ENCODE data around the gene BCL6B.

DNA sequence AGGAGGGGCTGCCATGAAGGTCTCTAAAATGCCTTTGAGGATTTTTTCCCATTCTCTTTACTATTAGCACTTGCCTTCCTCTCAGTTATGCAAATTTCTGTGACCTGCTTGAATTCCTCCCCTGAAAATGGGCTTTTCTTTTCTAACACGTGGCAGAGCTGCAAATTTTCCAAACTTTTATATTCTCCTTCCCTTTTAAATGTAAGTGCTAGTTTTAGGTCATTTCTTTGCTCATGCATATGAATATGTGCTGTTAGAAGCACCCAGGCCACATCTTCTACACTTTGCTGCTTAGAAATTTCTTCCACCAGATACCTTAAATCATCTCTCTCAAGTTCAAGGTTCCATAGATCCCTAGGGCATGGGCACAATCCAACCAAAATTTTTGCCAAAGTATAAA lies 45.4 kb downstream of the BCL6B start:
- TF ChIP-seq POLR2A (IDR thresholded peaks at IDR 0.05; ENCODE audit: low read depth, low read length) (no peak), CTCF (conservative IDR thresholded peaks at IDR 0.05; ENCODE audit: low read depth, low read length) (no peak), CHD1 (IDR thresholded peaks at IDR 0.05; ENCODE audit: low read depth, low read length) (no peak)
- TF ChIP-seq, protein P1, sequence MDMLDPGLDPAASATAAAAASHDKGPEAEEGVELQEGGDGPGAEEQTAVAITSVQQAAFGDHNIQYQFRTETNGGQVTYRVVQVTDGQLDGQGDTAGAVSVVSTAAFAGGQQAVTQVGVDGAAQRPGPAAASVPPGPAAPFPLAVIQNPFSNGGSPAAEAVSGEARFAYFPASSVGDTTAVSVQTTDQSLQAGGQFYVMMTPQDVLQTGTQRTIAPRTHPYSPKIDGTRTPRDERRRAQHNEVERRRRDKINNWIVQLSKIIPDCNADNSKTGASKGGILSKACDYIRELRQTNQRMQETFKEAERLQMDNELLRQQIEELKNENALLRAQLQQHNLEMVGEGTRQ (IDR thresholded peaks at IDR 0.05; ENCODE audit: low read depth, low read length): no peak
